Measurements from ENCODE around the gene CEP112. TPM values are rescaled to one million over a fixed set of nuclear protein-coding genes. Genes with fewer than 3 reads are reported as not detected.
"Not testable (repeated sequence)": the region's sequence is repeated elsewhere in the genome, so short reads cannot be mapped to it uniquely, and the experiment has no call there.

Gene CEP112
- total RNA-seq, 1 donor from 2014 or later, result 3.1 TPM

DNA sequence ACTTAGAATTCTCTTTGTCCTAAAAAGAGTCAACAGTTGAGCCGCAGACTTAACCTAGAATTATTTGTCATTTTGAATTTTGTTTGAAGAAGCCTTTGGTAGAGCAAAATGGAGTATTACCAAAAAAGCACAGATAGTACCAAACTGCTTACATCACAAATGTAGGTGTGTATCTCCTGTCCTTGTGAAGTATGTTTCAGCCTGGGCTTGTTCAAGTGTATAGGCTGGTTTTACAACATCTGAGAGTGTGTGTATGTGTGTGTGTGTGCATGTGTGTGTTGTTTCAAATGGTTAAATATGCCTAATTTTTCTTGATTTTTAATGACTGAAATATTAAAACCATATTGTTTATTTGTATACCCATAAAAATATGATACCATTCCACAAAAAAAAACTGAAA is 441.8 kb downstream of the CEP112 start:
- ATAC-seq, result no peak
- no peak for DNase-seq (ENCODE audit: low spot score)

DNA sequence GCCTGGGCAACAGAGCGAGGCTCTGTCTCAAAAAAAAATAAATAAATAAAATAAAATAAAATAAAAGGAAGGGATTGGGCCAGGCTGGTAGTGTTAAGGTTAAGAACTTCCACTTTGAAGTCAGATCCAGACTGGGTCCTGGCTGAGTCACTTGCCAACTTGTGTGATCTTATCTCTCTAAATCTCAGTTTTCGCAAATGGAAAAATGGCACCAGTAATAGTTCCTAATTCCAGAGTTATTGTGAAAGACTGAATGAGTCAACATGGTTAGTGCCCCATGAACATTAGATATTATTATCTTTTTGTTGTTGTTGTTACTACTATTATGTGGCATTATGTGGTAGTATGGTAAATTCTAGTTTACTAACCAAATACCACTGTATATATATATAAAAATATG is 442.5 kb downstream of the CEP112 start:
- ATAC-seq (no peak), DNase-seq (ENCODE audit: low spot score) (no peak)

DNA sequence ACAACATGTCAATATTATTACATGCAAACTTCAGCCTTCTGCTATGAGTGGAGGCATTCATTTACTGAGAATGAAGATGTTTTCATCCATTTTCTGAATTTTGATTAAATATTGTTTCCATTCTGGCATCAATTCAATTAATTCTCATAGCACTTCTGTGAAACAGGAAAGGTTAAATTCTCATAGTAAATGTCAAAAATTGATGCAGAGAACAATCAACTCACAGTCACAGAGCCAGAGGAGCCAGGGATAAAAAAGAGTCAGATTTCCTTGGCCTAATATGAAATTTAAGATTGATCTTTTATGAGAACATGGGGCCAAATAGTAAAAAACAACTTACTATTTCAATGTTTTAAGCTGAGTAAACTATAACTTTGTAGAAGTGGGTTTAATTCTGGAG is 446.7 kb downstream of the CEP112 start:
- DNase-seq (ENCODE audit: low spot score) (no peak), ATAC-seq (no peak)

DNA sequence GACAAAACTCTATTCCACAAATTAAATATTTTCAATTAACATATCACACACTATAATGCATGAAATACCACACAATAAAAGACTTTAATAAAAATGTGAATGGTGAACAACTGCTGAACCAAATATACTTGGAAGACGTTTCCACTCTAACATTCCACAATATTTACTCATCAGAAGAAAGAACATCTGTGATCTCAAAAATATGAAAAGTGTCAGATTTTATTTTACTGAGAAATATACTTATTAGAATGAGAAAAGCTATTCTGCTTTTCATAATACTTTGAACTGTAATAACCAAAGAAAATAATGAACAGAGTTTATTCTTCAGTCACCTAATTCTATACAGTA is 448.7 kb downstream of the CEP112 start:
- ATAC-seq (no peak), DNase-seq (ENCODE audit: low spot score) (no peak)

DNA sequence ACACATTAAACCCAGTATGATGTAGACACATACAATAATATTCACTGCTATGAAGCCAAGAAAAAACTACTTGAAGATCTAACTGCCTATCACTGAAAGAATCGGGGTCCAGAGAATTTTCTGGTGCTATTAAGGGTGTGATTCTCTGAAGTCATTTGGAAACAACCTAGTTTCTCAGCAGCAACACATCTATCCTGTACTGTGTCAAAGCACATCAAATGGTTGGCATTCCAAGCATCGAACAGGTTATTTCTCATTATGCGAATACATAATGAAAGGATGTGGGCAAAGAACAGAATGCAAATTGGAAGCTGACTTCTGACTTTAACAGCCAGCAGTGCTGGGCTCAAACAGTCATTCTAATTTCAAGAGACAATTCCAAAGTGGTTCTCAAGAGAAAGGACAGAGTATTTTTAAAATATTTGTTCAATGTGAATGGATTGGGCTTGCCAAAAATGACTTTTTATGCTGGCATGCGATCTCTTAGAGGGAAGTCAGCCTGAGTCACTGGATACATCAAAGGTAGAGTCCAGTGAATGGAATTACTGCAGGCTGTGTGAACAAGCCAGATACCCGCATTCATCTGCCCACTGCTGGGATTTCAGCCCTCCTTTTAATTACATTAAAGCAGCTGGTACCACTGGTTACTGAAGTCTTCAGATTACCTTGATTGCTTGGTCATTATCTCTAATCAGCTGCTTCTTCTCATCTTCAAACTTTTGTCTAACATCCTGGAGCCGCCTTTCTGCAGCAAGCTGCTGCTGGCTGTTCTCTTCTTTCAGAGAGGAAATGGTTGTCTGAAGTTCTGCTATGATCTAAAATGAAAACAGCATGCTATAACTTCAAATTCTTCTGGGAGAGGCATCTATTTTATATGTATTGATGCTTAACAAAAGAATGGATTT is 449.3 kb downstream of the CEP112 start:
- ATAC-seq (no peak), DNase-seq (ENCODE audit: low spot score) (no peak)

DNA sequence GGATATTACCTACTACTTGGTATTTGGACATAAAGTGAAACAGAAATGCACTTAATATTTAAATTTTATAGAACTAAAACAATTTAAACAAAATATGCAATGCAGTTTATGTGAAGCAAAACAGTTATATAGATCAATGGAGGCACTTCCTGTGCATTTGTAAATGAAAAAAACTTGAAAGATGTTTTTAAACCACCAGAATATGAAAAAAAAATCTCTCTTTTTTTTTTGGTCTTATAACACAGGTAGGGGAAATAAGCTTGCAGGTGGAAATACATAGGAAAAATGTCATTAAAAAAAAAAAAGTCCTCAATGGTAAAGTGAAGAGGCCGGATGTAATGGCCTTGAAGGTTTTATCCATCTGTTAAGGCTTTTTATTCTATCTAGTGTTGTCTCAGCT is 450.2 kb downstream of the CEP112 start:
- ATAC-seq (no peak), DNase-seq (ENCODE audit: low spot score) (no peak)

DNA sequence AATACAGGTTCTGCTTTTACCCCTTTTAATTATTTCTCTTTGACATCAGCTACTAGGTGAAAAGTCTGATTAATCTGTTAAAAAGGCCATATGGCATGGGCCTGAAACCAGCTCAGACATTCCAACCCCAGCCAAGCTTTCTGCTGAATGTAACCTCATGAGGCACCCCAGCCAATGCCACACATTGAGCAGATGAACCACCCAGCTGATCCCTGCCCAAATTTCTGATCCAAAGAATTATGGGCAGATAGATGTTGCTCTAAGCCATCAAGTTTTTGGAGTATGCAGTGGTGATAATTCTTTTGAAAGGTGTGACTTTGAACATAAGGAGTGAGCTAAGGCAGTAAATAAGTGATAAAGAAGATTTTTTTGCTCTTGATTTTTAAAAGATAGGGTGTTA is 452.9 kb downstream of the CEP112 start:
- no peak for DNase-seq (ENCODE audit: low spot score)
- ATAC-seq, result no peak

DNA sequence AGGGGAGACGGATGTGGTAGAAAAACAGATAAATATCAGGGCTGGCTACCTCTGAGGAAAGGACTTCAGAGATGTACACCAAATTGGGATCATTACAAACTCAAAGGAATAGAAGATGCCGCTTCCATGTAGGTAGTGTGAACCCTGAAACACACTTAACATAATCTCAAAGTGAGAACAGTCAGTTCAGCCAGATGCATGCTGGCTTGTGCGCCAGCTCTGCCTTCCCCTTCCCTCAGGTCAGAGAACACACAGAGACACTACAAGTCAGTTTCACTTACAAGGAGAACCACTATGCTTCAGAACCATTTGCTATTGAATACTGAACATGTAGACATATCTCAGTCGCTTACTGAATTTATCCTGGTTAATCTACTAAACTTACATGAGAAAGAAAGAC is 454.5 kb downstream of the CEP112 start:
- DNase-seq (ENCODE audit: low spot score) (no peak), ATAC-seq (no peak)

DNA sequence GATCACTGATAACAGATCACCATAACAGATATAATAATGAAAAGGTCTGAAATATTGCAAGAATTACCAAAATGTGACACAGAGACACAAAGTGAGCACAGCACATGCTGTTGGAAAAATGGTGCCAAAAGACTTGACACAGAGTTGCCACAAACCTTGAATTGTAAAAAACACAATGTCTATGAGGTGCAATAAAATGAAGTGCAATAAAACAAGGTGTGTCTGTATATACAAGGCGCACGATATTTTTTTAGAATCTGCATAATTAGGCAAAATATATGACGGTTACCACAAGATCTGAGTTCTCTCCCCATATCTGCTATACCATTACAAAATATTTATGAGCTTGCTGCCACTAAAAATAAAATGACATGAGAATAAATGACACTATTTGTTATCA is 458.6 kb downstream of the CEP112 start:
- no peak for ATAC-seq
- no peak for DNase-seq (ENCODE audit: low spot score)

DNA sequence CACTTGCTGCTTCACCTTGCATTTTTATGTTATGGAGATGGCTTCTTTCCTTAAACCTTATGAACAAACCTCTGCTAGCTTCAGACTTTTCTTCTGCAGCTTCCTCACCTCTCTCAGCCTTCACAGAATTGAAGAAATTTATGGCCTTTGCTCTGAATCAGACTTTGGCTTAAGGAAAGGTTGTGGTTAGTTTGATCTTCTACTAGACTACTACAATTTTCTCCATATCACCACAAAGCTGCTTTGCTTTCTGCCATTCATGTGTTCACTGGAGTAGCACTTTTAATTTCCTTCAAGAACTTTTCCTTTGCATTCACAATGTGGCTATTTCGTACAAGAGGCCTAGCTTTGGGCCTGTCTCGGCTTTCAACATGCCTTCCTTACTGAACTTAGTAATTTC is 459.3 kb downstream of the CEP112 start:
- DNase-seq (ENCODE audit: low spot score); ATAC-seq: not testable (repeated sequence)

DNA sequence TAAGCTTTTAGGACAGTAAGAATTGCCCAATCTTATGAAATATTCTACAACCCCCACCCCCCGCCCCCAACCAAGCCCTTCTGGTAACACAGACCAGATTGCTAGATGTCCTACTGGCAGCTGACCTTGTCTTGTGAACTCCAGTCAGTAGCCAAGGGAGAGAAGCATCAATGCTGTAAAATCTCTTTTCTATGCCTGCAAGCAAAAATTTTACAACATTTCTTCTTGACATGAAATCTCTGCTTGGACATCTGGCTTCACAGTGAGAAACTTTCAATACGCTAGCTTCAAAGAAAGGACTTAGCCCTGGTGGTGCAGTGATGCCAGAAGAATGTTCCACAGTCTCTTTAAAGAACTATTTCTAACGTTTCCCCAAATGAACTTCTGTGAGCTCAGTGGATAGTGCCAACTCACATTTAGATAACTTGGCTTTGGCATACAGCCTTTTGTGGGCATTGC is 461.2 kb downstream of the CEP112 start:
- ATAC-seq (no peak), DNase-seq (ENCODE audit: low spot score) (no peak)

DNA sequence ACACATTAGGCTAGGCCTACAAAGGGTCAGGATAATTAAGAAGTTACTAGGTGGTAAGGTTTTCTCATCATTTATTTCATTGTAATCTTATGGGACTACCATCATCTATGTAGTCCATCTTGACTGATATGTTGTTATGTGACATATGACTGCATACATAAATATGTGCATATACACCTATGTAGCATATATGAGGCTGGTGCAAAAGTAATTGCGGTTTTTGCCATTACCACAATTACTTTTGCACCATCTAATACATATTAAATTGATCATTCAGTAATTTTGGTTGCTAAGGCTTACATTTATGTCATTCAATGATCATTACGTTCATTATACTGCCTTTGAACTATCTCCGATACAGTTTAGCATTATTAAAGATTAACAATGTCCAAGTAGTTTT is 462.7 kb downstream of the CEP112 start:
- no peak for DNase-seq (ENCODE audit: low spot score)
- no peak for ATAC-seq

DNA sequence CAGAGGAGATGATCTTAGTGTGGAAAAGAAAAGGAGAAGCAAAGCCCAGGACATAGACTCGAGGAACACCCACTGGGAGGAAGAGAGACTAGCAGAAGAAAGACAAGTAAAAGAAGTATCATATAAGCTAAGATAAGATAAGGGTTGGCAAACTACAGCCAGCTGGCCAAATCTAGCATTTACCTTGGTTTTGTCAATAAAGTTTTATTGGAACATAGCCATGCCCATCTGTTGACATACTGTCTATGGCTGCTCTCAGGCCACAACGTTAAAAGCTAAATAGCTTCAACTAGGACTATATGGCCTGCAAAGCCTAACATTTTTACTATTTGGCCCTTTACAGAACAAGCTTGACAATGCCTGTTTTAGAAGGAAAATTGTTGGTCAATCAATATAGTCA is 464.1 kb downstream of the CEP112 start:
- DNase-seq (ENCODE audit: low spot score), result no peak
- no peak for ATAC-seq

DNA sequence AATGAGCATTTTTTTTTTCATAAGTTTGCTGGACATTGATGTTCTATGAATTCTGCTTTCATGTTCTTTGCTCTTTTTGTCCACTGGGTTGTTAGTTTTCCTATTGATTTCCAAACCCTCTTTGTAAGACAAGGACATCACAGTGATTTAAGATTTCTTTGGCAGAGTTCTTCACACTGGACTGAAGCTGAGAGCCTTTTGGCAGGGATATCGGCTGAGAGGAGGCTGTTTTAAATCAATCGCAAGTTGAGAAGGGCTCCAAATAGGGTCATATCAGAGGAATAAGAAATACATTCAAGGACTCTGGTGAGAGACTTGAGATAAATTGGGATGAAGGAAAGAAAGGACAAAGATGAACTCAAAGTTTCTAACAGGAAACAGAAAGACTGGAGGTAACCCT is 464.7 kb downstream of the CEP112 start:
- DNase-seq (ENCODE audit: low spot score) (no peak), ATAC-seq (no peak)

DNA sequence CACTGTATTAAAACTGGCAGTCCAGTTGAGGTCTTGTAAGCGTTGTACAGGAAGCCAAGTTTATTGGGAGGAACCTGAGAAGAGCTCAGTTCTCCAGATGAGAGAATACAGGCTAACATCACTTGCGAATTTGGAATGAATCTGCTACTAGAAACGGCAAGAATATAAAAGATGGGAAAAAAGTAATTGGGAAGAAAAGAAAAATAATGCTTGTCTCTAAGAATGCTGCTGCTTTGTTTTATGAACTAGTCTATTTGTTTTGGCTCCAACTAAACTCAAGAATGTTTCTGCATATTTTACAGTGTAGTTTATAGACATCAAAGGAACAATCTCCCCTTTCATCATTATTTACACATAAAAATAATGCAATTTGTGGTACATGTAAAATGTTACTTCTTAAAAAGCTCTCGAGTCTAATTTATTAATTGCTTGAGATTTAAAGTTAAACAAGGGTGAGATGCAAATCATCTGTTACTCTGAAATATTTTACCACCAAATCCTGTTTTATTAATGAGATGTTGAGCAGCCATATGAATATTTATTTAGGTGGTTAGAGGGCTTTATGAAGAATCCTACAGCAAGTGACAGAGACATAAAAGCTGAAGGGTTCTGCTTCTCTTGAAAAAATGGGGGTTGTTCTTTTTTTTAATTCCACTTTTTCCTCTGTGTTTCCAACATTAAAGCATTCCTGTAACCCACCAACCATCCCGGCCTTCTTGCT is 468.3 kb downstream of the CEP112 start:
- DNase-seq (ENCODE audit: low spot score), result no peak
- ATAC-seq, result no peak

DNA sequence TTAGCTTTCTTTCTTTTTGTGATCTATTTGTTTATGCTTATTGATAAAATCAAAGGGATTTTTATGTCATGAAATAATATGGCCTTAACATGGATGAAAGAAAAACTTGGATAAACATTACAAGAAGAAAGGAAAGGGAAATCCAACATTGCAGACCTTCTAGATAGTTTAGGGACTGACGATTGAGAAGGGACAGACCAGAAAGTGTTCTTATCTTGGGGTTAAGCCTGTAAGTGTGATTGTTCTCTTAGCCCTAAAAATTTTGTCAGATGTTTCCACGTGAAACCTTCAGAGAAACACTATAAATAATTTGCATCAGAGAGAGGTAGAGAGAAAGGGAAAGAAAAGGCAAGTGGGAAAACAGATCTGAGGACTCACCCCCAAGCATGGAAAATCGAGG is 473.3 kb downstream of the CEP112 start:
- ATAC-seq (no peak), DNase-seq (ENCODE audit: low spot score) (no peak)

DNA sequence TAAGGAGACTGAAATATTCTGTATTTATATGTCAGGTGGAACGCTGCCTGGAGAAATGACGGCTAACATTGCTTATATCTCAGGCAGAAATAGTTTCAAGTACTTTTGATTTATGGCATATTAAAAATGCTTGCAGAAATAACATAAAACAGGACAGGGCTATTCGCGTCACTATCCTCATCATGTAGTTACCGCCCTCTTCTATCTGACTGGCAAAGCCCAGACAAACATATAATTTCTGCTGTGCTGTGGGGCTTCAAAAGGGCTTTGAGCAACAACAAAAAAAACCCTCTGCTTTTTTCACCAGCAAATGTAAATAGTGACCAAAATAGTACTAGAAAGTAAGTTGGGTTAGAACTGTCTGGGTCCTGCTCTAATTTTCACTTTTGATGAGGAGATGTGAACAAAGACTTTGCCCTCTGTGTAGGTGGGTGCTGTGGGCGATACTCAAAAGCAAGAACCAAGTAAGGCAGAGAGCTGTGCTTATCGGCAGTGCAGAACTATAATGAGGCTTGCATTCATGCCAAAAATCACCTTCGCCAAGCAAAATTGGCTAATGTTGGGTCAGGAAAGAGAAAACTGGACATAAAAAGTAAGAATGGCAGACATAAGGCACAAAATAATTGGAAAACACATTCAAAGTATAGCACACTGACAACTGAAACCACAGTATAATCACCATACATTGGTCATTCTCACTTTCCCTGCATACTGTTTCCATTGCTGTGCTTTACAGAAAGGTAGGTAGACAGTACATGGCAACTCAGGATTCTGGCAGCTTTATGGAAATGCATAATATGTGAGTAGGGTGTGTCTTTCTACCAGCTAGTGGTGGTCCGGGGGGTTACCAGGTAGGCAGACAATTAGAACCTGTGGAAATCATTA is 479.3 kb downstream of the CEP112 start:
- DNase-seq (ENCODE audit: low spot score) (no peak), ATAC-seq (no peak)

DNA sequence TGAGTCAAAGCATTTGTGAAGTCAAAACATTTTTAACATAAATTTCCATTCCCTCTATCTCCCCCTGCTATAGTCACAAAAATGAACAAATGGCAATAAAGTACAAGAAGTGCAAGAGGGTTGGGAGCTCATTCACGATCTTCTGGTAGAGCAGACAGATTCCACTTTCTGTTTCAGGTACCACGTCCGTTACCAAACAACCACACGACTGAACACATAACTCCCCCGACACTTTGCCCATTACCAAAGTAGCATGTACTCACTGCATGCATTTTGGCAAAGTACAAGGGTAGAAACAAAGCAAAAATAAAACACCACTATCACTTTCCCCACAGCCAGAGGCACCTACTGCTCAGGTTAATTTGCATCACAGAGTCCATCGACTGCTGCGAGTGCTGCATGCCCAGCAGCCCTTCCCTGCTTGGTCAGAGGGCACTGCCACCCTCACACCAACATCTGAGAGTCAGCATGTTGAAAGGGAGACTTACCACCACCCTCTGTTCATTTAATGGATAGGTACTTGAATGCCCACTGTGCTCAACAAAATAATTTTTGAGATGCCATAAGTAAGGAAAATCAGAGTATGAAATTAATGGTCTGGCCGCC is 480.2 kb downstream of the CEP112 start:
- DNase-seq (ENCODE audit: low spot score) (no peak), ATAC-seq (peak; percentile 46)

DNA sequence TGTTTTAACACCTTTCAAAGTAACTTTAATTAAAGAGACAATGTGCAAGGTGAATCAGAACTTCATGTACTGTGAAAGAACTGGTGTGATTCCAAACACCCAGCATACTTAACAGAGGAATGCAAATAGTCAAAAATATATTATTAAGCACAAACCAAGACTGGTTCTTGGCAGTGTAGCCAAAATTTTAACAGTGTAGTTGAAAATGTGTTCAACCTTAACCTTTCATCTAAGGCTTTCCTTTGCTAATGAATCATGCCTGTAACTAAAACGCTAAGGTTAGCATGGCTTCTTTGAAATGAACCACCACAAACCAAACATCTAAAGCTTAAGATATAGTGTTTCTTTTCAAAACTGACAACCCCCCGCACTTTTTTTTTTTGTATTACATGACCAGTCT is 484.2 kb downstream of the CEP112 start:
- ATAC-seq (no peak), DNase-seq (ENCODE audit: low spot score) (no peak)

DNA sequence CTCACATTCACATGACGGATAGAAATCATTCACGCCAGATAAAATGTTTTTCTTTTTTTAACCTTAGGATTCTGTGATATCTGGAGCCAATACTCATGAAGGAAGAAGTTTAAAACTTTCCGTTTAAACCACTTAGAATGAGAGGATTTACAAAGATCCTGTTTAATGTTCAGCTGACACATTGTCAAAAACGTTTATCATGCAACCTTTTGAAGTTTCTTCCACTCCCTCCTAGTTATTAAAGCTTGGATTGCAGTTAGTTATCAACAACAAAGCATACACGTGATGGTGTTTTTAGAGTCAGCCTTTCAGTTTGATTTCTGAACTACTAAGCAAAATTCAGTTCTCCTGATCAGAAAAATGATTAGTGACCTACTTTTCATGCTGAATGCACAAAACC is 487.2 kb downstream of the CEP112 start:
- no peak for DNase-seq (ENCODE audit: low spot score)

DNA sequence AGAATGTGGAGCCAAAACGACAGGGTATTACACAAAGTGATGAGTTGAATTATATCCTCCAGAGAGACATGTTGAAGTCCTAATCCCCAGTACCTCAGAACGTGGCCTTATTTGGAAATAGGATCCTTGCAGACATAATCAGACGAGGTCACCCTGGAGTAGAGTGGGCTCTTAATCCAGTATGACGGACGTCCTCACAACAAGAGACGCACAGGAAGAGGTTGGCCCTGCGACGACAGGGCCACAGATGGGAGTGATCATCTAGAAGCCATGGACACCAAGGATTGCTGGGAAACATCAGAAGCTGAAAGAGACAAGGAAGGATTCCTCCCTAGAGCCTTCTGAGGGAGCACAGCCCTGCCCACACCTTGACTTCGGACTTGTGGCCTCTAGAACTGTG is 488.0 kb downstream of the CEP112 start:
- ATAC-seq, result no peak
- DNase-seq (ENCODE audit: low spot score), result no peak

More for the DNA sequence above, 487.2 kb downstream of the CEP112 start:
- no peak for ATAC-seq

Measured in left lobe of liver (tissue), 2 donors.